OCI-LY3 (cell line): Measurements from ENCODE around the gene NLN.

Experiments
- EZH2phosphoT487 ChIP-seq: fragments of 200-600 bp; shearing (Covaris generic); IDR thresholded peaks from 2 replicates; pipeline ENCODE4 v1.6.1; 2018; ENCODE audit warnings: antibody characterized with exemption, mixed run types, low read depth
- TF ChIP-seq, protein P1 (sequence below): fragments of 200-600, 300-600 bp; sonication (generic); IDR thresholded peaks from 2 replicates; pipeline ENCODE4 v1.5.1; 2014; ENCODE audit warnings: antibody characterized with exemption, low read length, low read depth

DNA sequence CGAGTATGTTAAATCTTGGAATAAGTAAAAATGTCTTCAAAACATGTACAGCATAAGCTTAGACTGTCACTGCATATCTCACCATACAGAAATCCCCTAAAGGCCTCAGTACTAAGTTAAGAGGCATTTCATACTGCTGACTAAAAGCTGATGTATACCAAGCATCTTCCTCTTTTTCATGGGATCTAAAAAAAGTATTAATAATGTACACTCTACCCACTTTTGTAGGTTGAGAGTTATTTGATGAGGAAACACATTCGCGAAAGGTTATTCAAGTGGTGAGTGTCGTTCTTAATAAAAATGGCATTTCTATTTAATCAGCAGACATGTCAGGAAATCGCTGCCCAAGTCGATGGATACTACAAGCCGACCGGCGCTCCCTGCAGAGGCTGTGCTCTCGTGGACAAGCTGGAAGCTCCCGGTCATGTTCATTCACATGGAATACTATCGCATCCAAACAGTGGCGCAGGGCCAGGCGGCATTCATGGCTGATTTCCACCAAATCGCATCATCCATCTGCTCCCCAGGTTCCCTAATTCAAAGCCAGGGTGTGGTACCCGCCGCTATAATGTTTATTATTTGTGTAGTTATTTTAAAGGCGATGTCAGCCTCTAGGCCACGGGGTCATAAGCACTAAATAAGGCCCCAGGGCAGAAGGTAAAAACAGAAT is 820 bp upstream of the NLN start:
- TF ChIP-seq, protein P1, sequence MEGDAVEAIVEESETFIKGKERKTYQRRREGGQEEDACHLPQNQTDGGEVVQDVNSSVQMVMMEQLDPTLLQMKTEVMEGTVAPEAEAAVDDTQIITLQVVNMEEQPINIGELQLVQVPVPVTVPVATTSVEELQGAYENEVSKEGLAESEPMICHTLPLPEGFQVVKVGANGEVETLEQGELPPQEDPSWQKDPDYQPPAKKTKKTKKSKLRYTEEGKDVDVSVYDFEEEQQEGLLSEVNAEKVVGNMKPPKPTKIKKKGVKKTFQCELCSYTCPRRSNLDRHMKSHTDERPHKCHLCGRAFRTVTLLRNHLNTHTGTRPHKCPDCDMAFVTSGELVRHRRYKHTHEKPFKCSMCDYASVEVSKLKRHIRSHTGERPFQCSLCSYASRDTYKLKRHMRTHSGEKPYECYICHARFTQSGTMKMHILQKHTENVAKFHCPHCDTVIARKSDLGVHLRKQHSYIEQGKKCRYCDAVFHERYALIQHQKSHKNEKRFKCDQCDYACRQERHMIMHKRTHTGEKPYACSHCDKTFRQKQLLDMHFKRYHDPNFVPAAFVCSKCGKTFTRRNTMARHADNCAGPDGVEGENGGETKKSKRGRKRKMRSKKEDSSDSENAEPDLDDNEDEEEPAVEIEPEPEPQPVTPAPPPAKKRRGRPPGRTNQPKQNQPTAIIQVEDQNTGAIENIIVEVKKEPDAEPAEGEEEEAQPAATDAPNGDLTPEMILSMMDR = no peak
- TF ChIP-seq EZH2phosphoT487 = no peak
